Pancreas (tissue), 10 donors: ENCODE measurements around the gene VPS8. TPM values are rescaled to one million over a fixed set of nuclear protein-coding genes. Genes with fewer than 3 reads are reported as not detected.

Source experiments
- ATAC-seq, 4 donors: fragments of 200-7000 bp; cut with Tn5 transposase; one replicate each; pipeline versions ENCODE4 v1.8.0 to v1.9.1; 2020; ENCODE audit warnings: mild to moderate bottlenecking in 4 of 4, moderate library complexity in 4 of 4
- DNase-seq, 6 donors: peaks; one replicate each; pipeline ENCODE4 v3.0.0-alpha.2; 2020
- FAIRE-seq: peaks from 2 replicates; lab custom pipeline; 2012; peaks lifted over from hg19 to GRCh38; lab: Jason Lieb, UNC
- H3K27ac ChIP-seq, 4 donors: fragments of 200-600 bp; sonication (generic); 1 replicate in 3 of 4; 2 replicates in 1 of 4; pipeline versions ENCODE4 v1.5.0 to v1.8.0; 2020
- H3K27me3 ChIP-seq, 4 donors: fragments of 200-600 bp; one replicate each; pipeline ENCODE4 v1.8.0; 2021
- H3K36me3 ChIP-seq, 3 donors: fragments of 200-600 bp; sonication (generic) in 1 of 3; one replicate each; pipeline versions ENCODE4 v1.5.0 to v1.8.0; 2020 to 2021
- H3K4me1 ChIP-seq, 3 donors: fragments of 200-600 bp; one replicate each; pipeline ENCODE4 v1.8.0; 2021
- H3K4me3 ChIP-seq, 4 donors: fragments of 200-600 bp; sonication (generic) in 2 of 4; one replicate each; pipeline versions ENCODE4 v1.5.0 to v1.8.0; 2020 to 2021
- H3K9me3 ChIP-seq, 4 donors: fragments of 200-600 bp; one replicate each; pipeline ENCODE4 v1.8.0; 2021
- CTCF ChIP-seq, 4 donors: fragments of 200-600 bp; sonication (generic) in 3 of 4; IDR thresholded peaks; one replicate each; pipeline versions ENCODE4 v1.5.0 to v1.8.0; 2021; ENCODE audit warnings: antibody characterized with exemption in 4 of 4
- WGBS, 2 donors: extraction: QIAGEN DNeasy Blood & Tissue Kit; methylation state at CpG; one replicate each; pipeline ENCODE4 v1.1.7; 2013; 5-methylcytosine and 5-hydroxymethylcytosine counted together
- intact Hi-C, 3 donors: fragments of 100-400 bp; cut with DNase I; formaldehyde crosslinking; loops; one replicate each; pipeline versions ENCODE4 v1.11.1 to v1.14.2; 2022
- polyA plus RNA-seq, 2 donors: library from polyadenylated mRNA; stranded (reverse); fragments of 200-250 nt; gene quantifications; one replicate each; pipeline ENCODE4 v1.2.3, GENCODE V29; 2013
- total RNA-seq, 6 donors: library from RNA; stranded (reverse); fragmentation: NEBNext Ultra II Directional in 4 of 6; extraction: Animal tissue kit (Norgen Biotek cat#: 25700) in 4 of 6; gene quantifications; one replicate each; pipeline versions ENCODE4 v1.2.1 to v1.2.4, GENCODE V29; 2021 to 2023
- donor health status: healthy with polysubstance abuse.
- donor health status: DM: no; HTN: no; CAD: no; lungs with moderate emphysema.
- donor health status: DM: no; HTN: no; CAD: no.
- donor health status: control.
- donor health status: control.
- donor health status: Bipolar disorder and iron deficiency.
- donor health status: DM: yes; HTN: yes; CAD: no.
- donor health status: DM: no; HTN: no; CAD: no.
- donor health status: DM: no; HTN: no; CAD: no.
- donor health status: DM: yes; HTN: yes; CAD: no.

VPS8 gene
- total and polyA plus RNA-seq, 8 donors: 7.9 to 37.5 (median 19.2) TPM

- Histone ChIP-seq H3K9me3 (no peaks in the 10 kb centered on the region), H3K27ac (no peak overlapping the region), H3K36me3 (no peaks in the 10 kb centered on the region), H3K27me3 (no peaks in the 10 kb centered on the region), H3K4me3 (no peak overlapping the region), H3K4me1 (no peaks in the 10 kb centered on the region)
- TF ChIP-seq CTCF (IDR thresholded peaks at IDR 0.05): no peak
- 94 to 95% methylated on average over 3 of the region's 3 CpGs for WGBS, 2 donors
- no peak for ATAC-seq
- intact Hi-C loops: no loop called here
- no peak for DNase-seq
- FAIRE-seq: no peak
These were observed 216.2 kb downstream of the VPS8 start for GRCh38 chr3:185028121-185028520.

- H3K4me1 ChIP-seq: no peaks in the 10 kb centered on the region
- no peaks in the 10 kb centered on the region for H3K27me3 ChIP-seq
- H3K36me3 ChIP-seq: no peaks in the 10 kb centered on the region
- DNase-seq (no peak), FAIRE-seq (no peak), ATAC-seq (no peak)
- WGBS, 2 donors: 91 to 100% methylated on average over 1 of the region's 1 CpG
- intact Hi-C loops: no loop called here
- H3K9me3 ChIP-seq: no peaks in the 10 kb centered on the region
- TF ChIP-seq CTCF (IDR thresholded peaks at IDR 0.05): no peak
- no peak overlapping the region for H3K4me3 ChIP-seq
- no peak overlapping the region for H3K27ac ChIP-seq
These were observed 217.1 kb downstream of the VPS8 start for GRCh38 chr3:185029086-185029485.

- TF ChIP-seq CTCF (IDR thresholded peaks at IDR 0.05): no peak
- DNase-seq (no peak), ATAC-seq (no peak), FAIRE-seq (no peak)
- Histone ChIP-seq H3K27me3 (no peaks in the 10 kb centered on the region), H3K36me3 (no peaks in the 10 kb centered on the region), H3K27ac (no peak overlapping the region), H3K4me3 (no peak overlapping the region), H3K4me1 (no peaks in the 10 kb centered on the region), H3K9me3 (no peaks in the 10 kb centered on the region)
- 95 to 97% methylated on average over 3 of the region's 3 CpGs for WGBS, 2 donors
- intact Hi-C loops: no loop called here
These were observed 218.4 kb downstream of the VPS8 start for GRCh38 chr3:185030399-185030798.

GRCh38 chr3:185030951-185031350, 219.0 kb downstream of the VPS8 start:
- ATAC-seq: no peak
- intact Hi-C loops: no loop called here
- H3K27me3 ChIP-seq: no peaks in the 10 kb centered on the region

More at GRCh38 chr3:185030951-185031350, 219.0 kb downstream of the VPS8 start:
- no peak overlapping the region for H3K4me3 ChIP-seq
- no peaks in the 10 kb centered on the region for H3K9me3 ChIP-seq
- WGBS, 2 donors: 85 to 91% methylated on average over 3 of the region's 3 CpGs
- no peaks in the 10 kb centered on the region for H3K36me3 ChIP-seq
- no peak for TF ChIP-seq CTCF (IDR thresholded peaks at IDR 0.05)
- FAIRE-seq (no peak), DNase-seq (no peak)
- no peak overlapping the region for H3K27ac ChIP-seq
- no peaks in the 10 kb centered on the region for H3K4me1 ChIP-seq
